Vagina (tissue), 2 donors: ENCODE data around the gene SBF2. TPM values are rescaled to one million over a fixed set of nuclear protein-coding genes. Genes with fewer than 3 reads are reported as not detected.

ENCODE experiments used
- DNase-seq, 2 donors: peaks; one replicate each; pipeline ENCODE4 v3.0.0-alpha.2; 2017; ENCODE audit errors: extremely low spot score in 2 of 2
- H3K27ac ChIP-seq: fragments of 200-600 bp; sonication (generic); one replicate; pipeline ENCODE4 v1.5.1; 2019
- H3K27me3 ChIP-seq: fragments of 200-600 bp; sonication (generic); one replicate; pipeline ENCODE4 v1.5.1; 2019
- H3K36me3 ChIP-seq, 2 donors: fragments of 200-600 bp; sonication (generic); one replicate each; pipeline ENCODE4 v1.5.1; 2017 to 2019
- H3K4me1 ChIP-seq: fragments of 200-600 bp; sonication (generic); one replicate; pipeline ENCODE4 v1.5.1; 2019
- H3K4me3 ChIP-seq, 2 donors: fragments of 200-600 bp; sonication (generic); 1 replicate in 1 of 2; 2 replicates in 1 of 2; pipeline ENCODE4 v1.5.1; 2016 to 2019
- H3K9me3 ChIP-seq: fragments of 200-600 bp; sonication (generic); one replicate; pipeline ENCODE4 v1.5.1; 2019
- POLR2A ChIP-seq, 2 donors: fragments of 450-650 bp; IDR thresholded peaks; one replicate each; pipeline ENCODE4 v1.6.1; 2017; ENCODE audit warnings: antibody characterized with exemption in 2 of 2, mild to moderate bottlenecking in 2 of 2, moderate library complexity in 2 of 2
- POLR2AphosphoS5 ChIP-seq, 2 donors: sonication (generic); formaldehyde crosslinking; IDR thresholded peaks; one replicate each; pipeline ENCODE4 v1.9.0; 2017; ENCODE audit warnings: antibody characterized with exemption in 2 of 2, mild to moderate bottlenecking in 2 of 2, low read depth in 1 of 2; ENCODE audit not compliant: insufficient read depth in 1 of 2
- intact Hi-C: fragments of 100-400 bp; cut with DNase I; formaldehyde crosslinking; loops from one replicate; pipeline ENCODE4 v1.15.1; 2023
- total RNA-seq: library from RNA; depleted of rRNA; stranded (reverse); fragments of >200 nt; gene quantifications from one replicate; pipeline ENCODE4 v1.2.3, GENCODE V29; 2016
- TF ChIP-seq, protein P1 (sequence below), 3 experiments: fragments of 450-650 bp in 2 of 3; fragments of 200-600 bp in 1 of 3; sonication (generic) in 1 of 3; IDR thresholded peaks; one replicate each; pipeline ENCODE4 v1.5.1; 2017 to 2019; ENCODE audit warnings: antibody characterized with exemption in 3 of 3, mild to moderate bottlenecking in 2 of 3, moderate library complexity in 2 of 3

The SBF2 gene
- total RNA-seq, 1 donor from 2014 or later, result 69.5 TPM

DNA sequence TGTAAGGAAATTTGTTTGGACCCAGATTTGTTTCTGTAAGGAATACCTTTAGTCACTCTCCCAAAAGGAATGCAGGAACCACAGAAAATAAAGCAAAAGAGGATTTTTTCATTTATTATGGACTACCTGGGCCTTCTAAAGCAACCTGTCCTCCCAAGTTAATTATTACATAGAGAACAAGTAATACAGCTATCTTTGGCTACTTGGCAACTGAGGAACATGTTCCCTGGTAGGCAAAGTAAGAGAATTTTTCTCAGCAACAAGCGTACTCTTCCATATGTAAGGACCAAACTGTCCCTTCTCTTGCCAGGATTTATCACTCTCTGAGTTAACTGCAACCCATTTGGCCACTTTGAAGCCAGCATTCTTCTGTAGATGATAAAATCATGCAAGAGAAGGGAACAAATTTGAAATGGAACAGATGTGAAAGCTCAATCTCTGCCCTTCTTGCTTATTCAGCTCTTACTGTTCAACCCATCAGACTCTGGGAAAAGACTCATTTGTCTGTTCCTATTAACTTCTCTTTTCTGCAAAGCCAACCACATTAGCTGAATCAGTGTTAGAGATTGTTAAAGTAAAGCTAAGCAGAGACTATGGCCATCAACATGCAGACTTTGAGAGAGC, 440.0 kb downstream of the SBF2 start:
- H3K27me3 ChIP-seq, result no peaks in the 10 kb centered on the region
- no peak for DNase-seq
- H3K4me1 ChIP-seq, result peaks cover 7% of the 10 kb centered on the region
- H3K9me3 ChIP-seq, result no peaks in the 10 kb centered on the region
- H3K27ac ChIP-seq, result no peak overlapping the region
- TF ChIP-seq, protein P1, sequence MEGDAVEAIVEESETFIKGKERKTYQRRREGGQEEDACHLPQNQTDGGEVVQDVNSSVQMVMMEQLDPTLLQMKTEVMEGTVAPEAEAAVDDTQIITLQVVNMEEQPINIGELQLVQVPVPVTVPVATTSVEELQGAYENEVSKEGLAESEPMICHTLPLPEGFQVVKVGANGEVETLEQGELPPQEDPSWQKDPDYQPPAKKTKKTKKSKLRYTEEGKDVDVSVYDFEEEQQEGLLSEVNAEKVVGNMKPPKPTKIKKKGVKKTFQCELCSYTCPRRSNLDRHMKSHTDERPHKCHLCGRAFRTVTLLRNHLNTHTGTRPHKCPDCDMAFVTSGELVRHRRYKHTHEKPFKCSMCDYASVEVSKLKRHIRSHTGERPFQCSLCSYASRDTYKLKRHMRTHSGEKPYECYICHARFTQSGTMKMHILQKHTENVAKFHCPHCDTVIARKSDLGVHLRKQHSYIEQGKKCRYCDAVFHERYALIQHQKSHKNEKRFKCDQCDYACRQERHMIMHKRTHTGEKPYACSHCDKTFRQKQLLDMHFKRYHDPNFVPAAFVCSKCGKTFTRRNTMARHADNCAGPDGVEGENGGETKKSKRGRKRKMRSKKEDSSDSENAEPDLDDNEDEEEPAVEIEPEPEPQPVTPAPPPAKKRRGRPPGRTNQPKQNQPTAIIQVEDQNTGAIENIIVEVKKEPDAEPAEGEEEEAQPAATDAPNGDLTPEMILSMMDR (IDR thresholded peaks at IDR 0.05), result no peak
- no peak for TF ChIP-seq POLR2A (IDR thresholded peaks at IDR 0.05)
- TF ChIP-seq POLR2AphosphoS5 (IDR thresholded peaks at IDR 0.05; ENCODE audit: insufficient read depth in 1 of 2, low read depth in 1 of 2), result no peak
- intact Hi-C loops, result no loop called here
- H3K4me3 ChIP-seq, result no peak overlapping the region
- H3K36me3 ChIP-seq, result peaks cover 0 to 35% of the 10 kb centered on the region in 2 donors

DNA sequence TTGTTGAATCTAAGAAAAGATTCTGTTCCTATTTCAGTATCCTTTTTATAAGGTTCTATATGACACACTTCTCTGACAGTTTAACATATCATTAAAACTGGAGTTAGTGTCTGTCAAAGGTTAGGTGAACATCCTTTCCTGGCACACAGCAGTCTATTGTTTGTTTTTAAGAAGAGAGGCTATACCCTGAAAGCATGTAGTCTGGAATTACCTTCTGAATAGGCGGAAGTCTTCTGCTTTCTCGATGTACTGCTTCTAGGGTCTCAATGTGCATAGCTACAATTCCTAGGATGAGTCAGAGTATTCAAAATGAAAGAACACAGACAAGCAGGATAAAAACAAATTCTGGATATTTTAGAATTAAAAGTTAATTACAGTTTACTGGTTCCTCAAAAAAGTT, 441.6 kb downstream of the SBF2 start:
- H3K4me1 ChIP-seq, result no peaks in the 10 kb centered on the region
- H3K9me3 ChIP-seq, result no peaks in the 10 kb centered on the region
- TF ChIP-seq POLR2A (IDR thresholded peaks at IDR 0.05) (no peak), POLR2AphosphoS5 (IDR thresholded peaks at IDR 0.05; ENCODE audit: insufficient read depth in 1 of 2, low read depth in 1 of 2) (no peak)
- TF ChIP-seq, protein P1 (IDR thresholded peaks at IDR 0.05), result no peak
- H3K27me3 ChIP-seq, result no peaks in the 10 kb centered on the region
- no peak for DNase-seq
- intact Hi-C loops, result no loop called here
- no peak overlapping the region for H3K4me3 ChIP-seq
- peaks cover 0 to 35% of the 10 kb centered on the region in 2 donors for H3K36me3 ChIP-seq
- no peak overlapping the region for H3K27ac ChIP-seq

DNA sequence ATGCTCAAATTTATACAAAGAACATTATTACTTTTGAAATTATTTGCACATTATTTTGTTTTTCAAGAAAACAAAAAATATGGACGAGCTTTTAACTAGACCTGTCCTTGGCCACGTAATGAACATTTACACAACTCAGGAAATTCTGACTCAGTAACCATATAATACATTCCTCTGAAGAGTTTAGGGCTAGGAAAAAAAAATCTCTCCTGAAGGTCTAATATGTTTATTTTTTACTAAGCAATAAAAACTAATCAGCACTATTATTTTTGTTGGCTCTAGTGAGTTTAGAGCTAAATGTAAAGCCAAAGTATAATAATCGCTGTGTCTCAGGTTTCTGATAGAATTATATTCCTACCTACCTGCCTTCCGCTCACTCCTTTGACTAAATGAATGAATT, 442.7 kb downstream of the SBF2 start:
- H3K36me3 ChIP-seq, result peaks cover 0 to 38% of the 10 kb centered on the region in 2 donors
- no peaks in the 10 kb centered on the region for H3K27me3 ChIP-seq
- TF ChIP-seq, protein P1 (IDR thresholded peaks at IDR 0.05), result no peak
- TF ChIP-seq POLR2A (IDR thresholded peaks at IDR 0.05), result no peak
- intact Hi-C loops, result no loop called here
- no peaks in the 10 kb centered on the region for H3K4me1 ChIP-seq
- no peak overlapping the region for H3K27ac ChIP-seq
- no peak for DNase-seq
- H3K4me3 ChIP-seq, result no peak overlapping the region
- H3K9me3 ChIP-seq, result no peaks in the 10 kb centered on the region

DNA sequence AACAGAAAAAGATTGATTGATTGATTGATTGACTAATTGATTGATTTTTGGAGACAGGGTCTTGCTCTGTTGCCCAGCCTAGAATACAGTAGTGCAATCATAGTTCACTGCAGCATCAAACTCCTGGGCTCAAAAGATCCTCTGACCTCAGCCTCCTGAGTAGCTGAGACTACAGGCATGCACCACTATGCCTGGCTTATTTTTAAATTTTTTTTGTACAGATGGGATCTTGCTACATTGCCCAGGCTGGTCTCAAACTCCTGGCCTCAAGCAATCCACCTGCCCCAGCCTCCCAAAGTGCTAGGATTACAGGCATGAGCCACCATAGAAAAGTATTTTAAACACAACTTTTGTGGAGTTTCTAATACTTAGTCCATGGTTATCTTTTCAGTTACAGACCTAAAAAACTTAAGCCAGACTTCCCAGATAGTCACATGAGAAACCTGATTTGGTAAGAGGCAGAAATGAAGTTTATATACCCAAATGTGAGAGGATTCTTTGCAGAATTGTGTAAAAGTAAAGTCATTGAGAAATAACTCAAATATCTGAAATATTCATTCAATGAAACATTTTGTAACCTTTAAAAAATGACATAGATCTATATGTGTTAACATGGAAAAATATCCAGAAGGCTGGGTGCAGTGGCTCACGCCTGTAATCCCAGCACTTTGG, 443.7 kb downstream of the SBF2 start:
- no peak for DNase-seq
- Histone ChIP-seq H3K9me3 (no peaks in the 10 kb centered on the region), H3K36me3 (peaks cover 0 to 34% of the 10 kb centered on the region in 2 donors), H3K27me3 (no peaks in the 10 kb centered on the region), H3K4me1 (no peaks in the 10 kb centered on the region), H3K27ac (no peak overlapping the region), H3K4me3 (no peak overlapping the region)
- intact Hi-C loops, result no loop called here
- TF ChIP-seq, protein P1 (IDR thresholded peaks at IDR 0.05), result no peak
- TF ChIP-seq POLR2A (IDR thresholded peaks at IDR 0.05) (no peak), POLR2AphosphoS5 (IDR thresholded peaks at IDR 0.05; ENCODE audit: insufficient read depth in 1 of 2, low read depth in 1 of 2) (no peak)

DNA sequence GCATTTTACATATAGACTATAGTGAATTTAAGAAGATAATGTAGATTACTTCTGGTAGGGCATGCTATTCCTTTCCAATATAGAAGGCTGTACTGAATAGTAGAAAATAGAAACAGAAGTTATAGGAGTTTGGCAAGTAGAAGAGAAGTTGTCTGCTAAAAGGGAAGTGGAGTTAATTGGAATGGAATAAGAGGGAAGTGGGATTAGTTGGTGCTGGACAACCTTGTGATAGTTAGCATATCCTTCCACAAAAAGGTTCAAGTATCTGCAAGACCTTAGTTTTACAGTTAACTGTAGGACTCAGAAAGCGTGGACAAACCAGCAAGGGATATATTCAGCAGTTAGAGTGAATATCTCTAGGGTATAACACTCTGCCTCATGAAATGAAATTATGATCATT, 444.6 kb downstream of the SBF2 start:
- intact Hi-C loops, result no loop called here
- H3K27ac ChIP-seq, result no peak overlapping the region
- no peaks in the 10 kb centered on the region for H3K27me3 ChIP-seq
- H3K4me3 ChIP-seq, result no peak overlapping the region
- TF ChIP-seq, protein P1 (IDR thresholded peaks at IDR 0.05), result no peak
- TF ChIP-seq POLR2AphosphoS5 (IDR thresholded peaks at IDR 0.05; ENCODE audit: insufficient read depth in 1 of 2, low read depth in 1 of 2) (no peak), POLR2A (IDR thresholded peaks at IDR 0.05) (no peak)
- H3K4me1 ChIP-seq, result no peaks in the 10 kb centered on the region
- peaks cover 0 to 29% of the 10 kb centered on the region in 2 donors for H3K36me3 ChIP-seq
- H3K9me3 ChIP-seq, result no peaks in the 10 kb centered on the region
- no peak for DNase-seq
